SW 1271 (cell line): ENCODE results near the gene B4GALT2.
A peak's percentile ranks its signal among the peaks of the same experiment; 100 is the strongest.

Experiments
- DNase-seq, 2 experiments: peaks; one replicate each; lab custom pipeline; 2025; lab: John Stamatoyannopoulos, UW

The B4GALT2 gene

GRCh38 chr1:44029911-44030604, 51.0 kb downstream of the B4GALT2 start:
- DNase-seq, result peak; percentile 50 to 82

- peak in 1 of 2 experiments; percentile 40 for DNase-seq
Observed at GRCh38 chr1:44030605-44031251, 51.7 kb downstream of the B4GALT2 start.

GRCh38 chr1:44031252-44032169, 52.5 kb downstream of the B4GALT2 start, which contains the start of gene SLC6A9:
Gene SLC6A9, minus strand, starts transcription at chr1:44031462. Its CDS starts 7,185 bp downstream, at chr1:44024277.
- peak in 1 of 2 experiments; percentile 17 for DNase-seq

GRCh38 chr1:44032170-44032790, 53.3 kb downstream of the B4GALT2 start:
- no peak for DNase-seq

DNA sequence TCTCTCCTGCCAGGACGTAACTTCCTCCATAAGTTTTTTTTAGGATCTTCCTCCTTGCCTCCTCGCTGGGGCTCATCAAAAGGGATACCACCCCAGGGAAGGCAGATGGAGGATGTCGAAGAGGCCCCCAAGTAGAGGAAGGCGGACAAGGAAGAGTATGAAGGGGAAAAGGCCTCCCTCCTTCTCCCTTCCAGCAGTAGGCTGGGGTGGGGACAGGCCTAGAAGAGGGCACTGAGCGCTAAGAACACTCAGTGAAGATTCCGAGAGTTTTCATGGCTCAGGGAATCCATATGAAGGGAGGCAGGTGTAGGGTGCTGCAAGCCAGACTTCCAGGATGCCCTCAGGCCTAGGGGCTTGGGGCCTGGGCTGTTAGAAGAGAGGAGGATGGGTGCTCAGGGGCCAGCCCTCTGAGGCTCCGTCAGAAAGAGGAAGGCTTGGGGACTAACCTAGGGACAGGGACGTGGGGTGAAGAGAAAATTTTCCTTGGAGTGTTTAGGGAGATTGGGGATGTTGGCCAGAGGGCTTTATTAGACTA, 54.1 kb downstream of the B4GALT2 start:
- no peak for DNase-seq

GRCh38 chr1:44033756-44034155, 54.7 kb downstream of the B4GALT2 start:
- DNase-seq, result no peak

DNA sequence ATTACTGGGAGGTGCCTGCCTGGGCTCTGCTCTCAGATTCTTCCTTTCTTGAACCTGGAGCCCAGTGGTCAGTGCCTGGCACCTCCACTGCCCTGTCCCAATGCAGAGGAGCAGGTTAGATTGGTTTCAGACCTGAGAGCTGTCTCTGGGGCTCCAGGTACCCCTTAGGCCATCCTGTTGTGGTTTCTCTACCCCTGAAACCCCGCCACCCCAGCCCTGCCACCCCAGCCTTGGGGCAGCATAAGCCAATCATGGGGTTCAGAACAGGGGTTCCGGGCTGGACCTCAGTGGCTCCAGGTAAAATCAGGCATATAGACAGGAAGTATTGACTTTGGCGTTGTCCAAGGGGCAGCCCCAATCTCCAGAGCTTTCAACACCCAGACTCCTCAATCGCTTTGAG, 55.4 kb downstream of the B4GALT2 start:
- no peak for DNase-seq

GRCh38 chr1:44034976-44035716, 56.1 kb downstream of the B4GALT2 start:
- no peak for DNase-seq

GRCh38 chr1:44035726-44036408, 56.9 kb downstream of the B4GALT2 start:
- DNase-seq, result no peak

DNA sequence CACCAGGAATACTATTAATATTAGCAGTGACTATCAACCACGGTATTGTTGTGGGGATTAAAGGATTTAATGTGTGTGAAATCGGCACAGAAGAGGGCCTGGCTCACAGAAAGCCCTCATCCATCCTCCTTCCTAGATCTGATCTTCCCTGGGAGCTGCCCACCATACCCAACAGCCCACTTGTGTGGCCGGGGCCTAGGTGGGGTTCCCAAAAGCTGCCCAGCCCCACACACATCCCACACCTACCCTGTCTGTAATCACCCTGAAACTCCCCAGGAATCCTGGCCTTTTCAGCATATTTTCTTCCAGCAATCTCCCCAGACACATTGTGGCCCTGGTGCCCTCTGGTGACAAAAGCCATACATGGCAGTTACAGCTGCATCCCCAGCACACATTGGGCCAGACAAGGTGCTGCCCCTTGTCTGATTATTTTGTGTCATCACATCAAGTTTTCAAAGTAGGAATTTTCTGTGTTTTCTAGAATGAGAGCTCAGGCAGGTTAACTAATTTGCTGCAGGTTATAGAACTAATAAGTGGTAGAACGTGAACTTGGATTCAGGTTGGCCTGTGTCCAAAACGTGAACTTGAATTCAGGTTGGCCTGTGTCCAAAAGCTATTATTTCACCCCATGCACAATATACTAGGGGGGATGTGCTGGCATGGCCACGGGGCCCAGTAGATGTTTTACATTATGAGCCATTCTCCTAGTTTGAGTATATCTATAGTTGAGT, 57.6 kb downstream of the B4GALT2 start:
- peak; percentile 30 to 49 for DNase-seq

DNA sequence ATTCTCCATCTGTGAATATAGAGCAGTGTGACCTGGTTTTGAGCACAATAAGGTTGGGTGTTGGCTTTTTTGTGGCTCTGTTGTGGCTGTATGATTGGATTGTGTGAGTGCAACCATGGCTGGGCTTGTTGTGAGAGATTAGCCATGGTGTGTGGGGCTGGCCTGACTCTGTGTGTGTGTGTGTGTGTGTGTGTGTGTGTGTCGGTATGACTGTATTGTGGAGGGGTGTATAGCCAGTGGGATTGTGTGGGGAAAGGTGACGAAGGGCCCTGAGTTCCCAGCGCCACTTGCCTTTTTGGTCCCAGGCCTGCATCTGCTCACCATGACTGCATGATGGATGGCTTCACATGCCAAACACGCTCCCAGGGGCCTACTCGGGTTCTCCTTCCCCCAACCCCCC, 58.1 kb downstream of the B4GALT2 start:
- DNase-seq, result no peak

DNA sequence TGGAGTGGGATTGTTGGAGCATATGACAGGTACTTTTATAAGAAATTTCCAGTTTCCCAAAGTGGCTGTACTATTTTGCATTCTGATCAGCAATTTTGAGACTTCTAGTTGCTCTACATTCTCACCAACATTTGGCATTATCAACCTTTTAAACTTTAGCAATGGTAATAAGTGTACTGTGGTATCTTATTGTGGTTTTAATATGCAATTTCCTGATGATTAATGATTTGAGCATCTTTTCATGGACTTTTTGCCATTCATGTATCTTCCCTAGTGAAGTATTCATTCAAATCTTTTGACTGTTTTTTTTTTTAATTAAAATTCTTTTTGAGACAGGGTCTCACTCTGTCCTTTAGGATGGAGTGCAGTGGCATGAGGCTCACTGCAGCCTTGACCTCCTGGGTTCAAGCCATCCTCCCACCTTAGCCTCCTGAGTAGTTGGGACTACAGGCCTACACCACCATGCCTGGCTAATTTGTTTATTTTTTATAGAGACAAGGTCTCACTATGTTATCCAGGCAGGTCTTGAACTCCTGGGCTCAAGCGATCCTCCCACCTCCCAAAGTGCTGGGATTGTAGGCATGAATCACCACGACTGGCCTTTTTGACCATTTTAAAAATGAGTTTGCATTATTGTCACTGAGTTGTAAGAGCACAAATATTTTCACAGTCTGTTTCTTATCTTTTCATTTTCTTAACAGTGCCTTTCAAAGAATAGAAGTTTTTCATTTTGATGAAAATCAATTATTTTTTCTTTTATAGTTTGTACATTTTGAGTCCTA, 60.1 kb downstream of the B4GALT2 start:
- no peak for DNase-seq

DNA sequence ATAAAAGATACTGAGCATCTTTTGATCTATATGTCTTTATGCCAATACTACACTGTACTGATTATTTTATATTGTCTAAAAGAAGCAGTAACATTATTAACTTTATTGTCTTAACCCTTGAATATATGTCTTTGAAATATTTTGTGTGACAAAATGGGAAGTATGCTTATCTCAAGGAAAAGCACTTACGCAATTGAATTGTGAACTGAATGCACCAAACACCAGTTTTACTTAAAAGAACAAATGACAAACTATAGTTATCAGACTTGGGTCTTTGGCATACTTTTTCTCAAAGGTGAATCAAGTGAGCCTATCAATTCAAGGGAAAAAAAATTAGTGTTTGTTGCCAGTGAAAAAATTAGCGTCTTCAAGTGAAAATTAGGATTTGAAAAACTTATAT, 61.4 kb downstream of the B4GALT2 start:
- no peak for DNase-seq
